Thymus (tissue), 11 donors: Measurements from ENCODE around the gene TTC9B. TPM values are rescaled to one million over a fixed set of nuclear protein-coding genes. Genes with fewer than 3 reads are reported as not detected.

Experiments used
- DNase-seq, 9 donors: peaks; one replicate each; pipeline ENCODE4 v3.0.0-alpha.2; 2013; ENCODE audit warnings: low spot score in 9 of 9, low read depth in 6 of 9, missing footprints in 1 of 9
- H3K27ac ChIP-seq, 2 donors: one replicate each; pipeline ENCODE4 v1.5.1; 2013; ENCODE audit warnings: control low read depth in 1 of 2, low read depth in 1 of 2, low read length in 1 of 2, mild to moderate bottlenecking in 1 of 2, moderate library complexity in 1 of 2
- H3K27me3 ChIP-seq, 2 donors: one replicate each; pipeline ENCODE4 v1.5.1; 2013; ENCODE audit warnings: low read length in 1 of 2; ENCODE audit not compliant: control insufficient read depth in 2 of 2, insufficient read depth in 1 of 2
- H3K36me3 ChIP-seq, 2 donors: one replicate each; pipeline ENCODE4 v1.5.1; 2013; ENCODE audit warnings: low read length in 1 of 2, mild to moderate bottlenecking in 1 of 2, moderate library complexity in 1 of 2; ENCODE audit not compliant: control insufficient read depth in 2 of 2, insufficient read depth in 2 of 2
- H3K4me1 ChIP-seq, 2 donors: one replicate each; pipeline ENCODE4 v1.5.1; 2013; ENCODE audit warnings: low read length in 2 of 2; ENCODE audit not compliant: control insufficient read depth in 2 of 2, insufficient read depth in 2 of 2
- H3K4me3 ChIP-seq, 2 donors: one replicate each; pipeline ENCODE4 v1.5.1; 2013; ENCODE audit warnings: low read length in 2 of 2, control low read depth in 1 of 2, mild to moderate bottlenecking in 1 of 2
- H3K9me3 ChIP-seq, 2 donors: one replicate each; pipeline ENCODE4 v1.5.1; 2013; ENCODE audit warnings: low read length in 1 of 2, mild to moderate bottlenecking in 1 of 2; ENCODE audit not compliant: control insufficient read depth in 2 of 2, insufficient read depth in 1 of 2
- WGBS: extraction: QIAGEN DNeasy Blood & Tissue Kit; methylation state at CpG from one replicate; pipeline ENCODE4 v1.1.7; 2013; 5-methylcytosine and 5-hydroxymethylcytosine counted together
- polyA plus RNA-seq: library from polyadenylated mRNA; stranded (reverse); fragments of 200-250 nt; gene quantifications from one replicate; pipeline ENCODE4 v1.2.3, GENCODE V29; 2013
- total RNA-seq: library from RNA; stranded (reverse); fragments of 120-200 nt; gene quantifications from one replicate; pipeline ENCODE4 v1.2.4, GENCODE V29; 2013
- donor health status: healthy.

Gene TTC9B
- total and polyA plus RNA-seq, 2 donors = 0.11 TPM; not detected in 1

- 99% methylated on average over 9 of the region's 9 CpGs for WGBS
Observed at GRCh38 chr19:40236026-40236355, 17.8 kb upstream of the TTC9B start.

GRCh38 chr19:40235238-40236025 is 17.2 kb upstream of the TTC9B start:
- no peak overlapping the region for H3K27ac ChIP-seq
- no peaks in the 10 kb centered on the region for H3K27me3 ChIP-seq
- H3K4me3 ChIP-seq = no peak overlapping the region
- H3K36me3 ChIP-seq = peaks cover 63 to 80% of the 10 kb centered on the region in 2 donors
- no peaks in the 10 kb centered on the region for H3K9me3 ChIP-seq
- 94% methylated on average over 30 of the region's 30 CpGs for WGBS
- no peaks in the 10 kb centered on the region for H3K4me1 ChIP-seq
- DNase-seq = no peak

More at GRCh38 chr19:40236026-40236355, 17.8 kb upstream of the TTC9B start:
- no peaks in the 10 kb centered on the region for H3K4me1 ChIP-seq
- no peak overlapping the region for H3K4me3 ChIP-seq
- no peaks in the 10 kb centered on the region for H3K27me3 ChIP-seq
- no peak for DNase-seq
- H3K36me3 ChIP-seq = peaks cover 69 to 83% of the 10 kb centered on the region in 2 donors
- no peak overlapping the region for H3K27ac ChIP-seq
- no peaks in the 10 kb centered on the region for H3K9me3 ChIP-seq

- 97% methylated on average over 22 of the region's 22 CpGs for WGBS
- DNase-seq = no peak
Observed at GRCh38 chr19:40234429-40235237, 16.4 kb upstream of the TTC9B start.

GRCh38 chr19:40233811-40234389 is 15.7 kb upstream of the TTC9B start:
- Histone ChIP-seq H3K27me3 (peaks cover 0 to under 1% of the 10 kb centered on the region in 2 donors), H3K27ac (no peak overlapping the region), H3K36me3 (peaks cover 48 to 64% of the 10 kb centered on the region in 2 donors), H3K4me3 (no peak overlapping the region), H3K4me1 (no peaks in the 10 kb centered on the region), H3K9me3 (no peaks in the 10 kb centered on the region)
- no peak for DNase-seq
- 98% methylated on average over 20 of the region's 20 CpGs for whole genome bisulfite sequencing

More at GRCh38 chr19:40234429-40235237, 16.4 kb upstream of the TTC9B start:
- peaks cover 55 to 72% of the 10 kb centered on the region in 2 donors for H3K36me3 ChIP-seq
- no peaks in the 10 kb centered on the region for H3K27me3 ChIP-seq
- no peak overlapping the region for H3K27ac ChIP-seq
- no peaks in the 10 kb centered on the region for H3K9me3 ChIP-seq
- H3K4me1 ChIP-seq = no peaks in the 10 kb centered on the region
- H3K4me3 ChIP-seq = no peak overlapping the region

GRCh38 chr19:40232949-40233810 is 15.0 kb upstream of the TTC9B start:
- no peaks in the 10 kb centered on the region for H3K9me3 ChIP-seq
- H3K36me3 ChIP-seq = peaks cover 40 to 57% of the 10 kb centered on the region in 2 donors
- 98% methylated on average over 25 of the region's 25 CpGs for WGBS
- no peak overlapping the region for H3K4me3 ChIP-seq
- no peak for DNase-seq
- peaks cover 0 to 5% of the 10 kb centered on the region in 2 donors for H3K27me3 ChIP-seq
- no peaks in the 10 kb centered on the region for H3K4me1 ChIP-seq
- H3K27ac ChIP-seq = no peak overlapping the region

- WGBS = 97% methylated on average over 12 of the region's 12 CpGs
- no peak overlapping the region for H3K27ac ChIP-seq
- peaks cover 5 to 12% of the 10 kb centered on the region in 2 donors for H3K27me3 ChIP-seq
- no peak overlapping the region for H3K4me3 ChIP-seq
- H3K4me1 ChIP-seq = no peaks in the 10 kb centered on the region
- peaks cover 34 to 50% of the 10 kb centered on the region in 2 donors for H3K36me3 ChIP-seq
- no peaks in the 10 kb centered on the region for H3K9me3 ChIP-seq
- no peak for DNase-seq
Observed at GRCh38 chr19:40232479-40232878, 14.3 kb upstream of the TTC9B start.

GRCh38 chr19:40231544-40232424 is 13.6 kb upstream of the TTC9B start:
- Histone ChIP-seq H3K27ac (no peak overlapping the region), H3K27me3 (peaks cover 12 to 19% of the 10 kb centered on the region in 2 donors), H3K9me3 (no peaks in the 10 kb centered on the region), H3K4me1 (no peaks in the 10 kb centered on the region), H3K4me3 (no peak overlapping the region), H3K36me3 (peaks cover 28 to 45% of the 10 kb centered on the region in 2 donors)
- WGBS = 94% methylated on average over 16 of the region's 16 CpGs
- DNase-seq = no peak

GRCh38 chr19:40231057-40231456 is 12.9 kb upstream of the TTC9B start:
- Histone ChIP-seq H3K4me1 (no peaks in the 10 kb centered on the region), H3K27ac (no peak overlapping the region), H3K27me3 (peaks cover 13 to 26% of the 10 kb centered on the region in 2 donors), H3K4me3 (no peak overlapping the region), H3K36me3 (peaks cover 22 to 38% of the 10 kb centered on the region in 2 donors), H3K9me3 (no peaks in the 10 kb centered on the region)
- DNase-seq = no peak
- WGBS = 97% methylated on average over 6 of the region's 6 CpGs
